ENCODE measurements around the gene TEKT3. TPM values are rescaled to one million over a fixed set of nuclear protein-coding genes. Genes with fewer than 3 reads are reported as not detected.

Gene TEKT3
- polyA plus RNA-seq, 3 donors = not detected

- H3K27me3 ChIP-seq (ENCODE audit: control insufficient read depth in 2 of 2, insufficient read depth in 2 of 2, low read length in 2 of 2) = peaks cover 14 to 31% of the 10 kb centered on the region in 2 donors
Observed at GRCh38 chr17:15257796-15258512, 83.4 kb downstream of the TEKT3 start.

GRCh38 chr17:15257258-15257788, 84.1 kb downstream of the TEKT3 start:
- H3K27ac Mint-ChIP-seq = peak overlapping the region in 2 of 7 donors; percentile 25 to 37
- Histone ChIP-seq H3K4me3 (replicated peaks in 1 of 3; ENCODE audit: low read depth in 2 of 3, low read length in 3 of 3) (no peak overlapping the region), H3K27ac (ENCODE audit: low read depth in 1 of 2, low read length in 2 of 2) (no peak overlapping the region), H3K36me3 (replicated peaks in 1 of 2; ENCODE audit: control insufficient read depth in 1 of 2, insufficient read depth in 2 of 2, low read length in 2 of 2) (no peaks in the 10 kb centered on the region), H3K9ac (ENCODE audit: insufficient read depth, low read length, poor library complexity, severe bottlenecking) (no peak overlapping the region), H3K9me3 (replicated peaks in 1 of 2; ENCODE audit: control insufficient read depth in 1 of 2, insufficient read depth in 1 of 2, low read length in 2 of 2) (peaks cover 0 to 5% of the 10 kb centered on the region in 2 donors), H3K79me2 (ENCODE audit: insufficient read depth, low read length) (no peaks in the 10 kb centered on the region), H4K20me1 (ENCODE audit: insufficient read depth, low read length) (no peaks in the 10 kb centered on the region), H3K4me1 (ENCODE audit: control insufficient read depth in 1 of 2, insufficient read depth in 2 of 2, low read length in 2 of 2) (peaks cover 31 to 32% of the 10 kb centered on the region in 2 donors), H3K27me3 (ENCODE audit: control insufficient read depth in 2 of 2, insufficient read depth in 2 of 2, low read length in 2 of 2) (peaks cover 10 to 25% of the 10 kb centered on the region in 2 donors), H3K4me2 (replicated peaks; ENCODE audit: extremely low read depth, low read length, poor library complexity, severe bottlenecking) (peak overlapping the region; percentile 33), H2AFZ (ENCODE audit: insufficient read depth, low read depth, low read length, poor library complexity, severe bottlenecking) (peak overlapping the region; percentile 8)
- H3K36me3 Mint-ChIP-seq = peaks cover 5 to 8% of the 10 kb centered on the region in 2 donors
- H3K27me3 Mint-ChIP-seq (ENCODE audit: low read depth in 3 of 3) = peaks cover 38 to 60% (median 40%) of the 10 kb centered on the region in 3 donors
- peak; percentile 50 to 79 (median 70) for DNase-seq
- TF ChIP-seq CTCF (IDR thresholded peaks at IDR 0.05) = peak; percentile 95
- 0% methylated on average over 17 of the region's 17 CpGs for WGBS (ENCODE audit: insufficient coverage)
- intact Hi-C loops (cut with micrococcal nuclease) = no loop called here
- H3K4me1 Mint-ChIP-seq = peaks cover 38% of the 10 kb centered on the region
- peak overlapping the region; percentile 48 to 87 for H3K4me3 Mint-ChIP-seq
- peaks cover 0 to 7% (median 1%) of the 10 kb centered on the region in 7 donors for H3K9me3 Mint-ChIP-seq

More at GRCh38 chr17:15257796-15258512, 83.4 kb downstream of the TEKT3 start:
- Histone ChIP-seq H3K36me3 (replicated peaks in 1 of 2; ENCODE audit: control insufficient read depth in 1 of 2, insufficient read depth in 2 of 2, low read length in 2 of 2) (no peaks in the 10 kb centered on the region), H3K4me1 (ENCODE audit: control insufficient read depth in 1 of 2, insufficient read depth in 2 of 2, low read length in 2 of 2) (peaks cover 37 to 38% of the 10 kb centered on the region in 2 donors), H3K4me2 (replicated peaks; ENCODE audit: extremely low read depth, low read length, poor library complexity, severe bottlenecking) (no peak overlapping the region), H3K27ac (ENCODE audit: low read depth in 1 of 2, low read length in 2 of 2) (no peak overlapping the region), H2AFZ (ENCODE audit: insufficient read depth, low read depth, low read length, poor library complexity, severe bottlenecking) (no peak overlapping the region), H3K9me3 (replicated peaks in 1 of 2; ENCODE audit: control insufficient read depth in 1 of 2, insufficient read depth in 1 of 2, low read length in 2 of 2) (peaks cover 0 to 9% of the 10 kb centered on the region in 2 donors), H3K9ac (ENCODE audit: insufficient read depth, low read length, poor library complexity, severe bottlenecking) (no peak overlapping the region), H3K4me3 (replicated peaks in 1 of 3; ENCODE audit: low read depth in 2 of 3, low read length in 3 of 3) (no peak overlapping the region), H3K79me2 (ENCODE audit: insufficient read depth, low read length) (no peaks in the 10 kb centered on the region), H4K20me1 (ENCODE audit: insufficient read depth, low read length) (no peaks in the 10 kb centered on the region)
- intact Hi-C loops (cut with micrococcal nuclease) = no loop called here
- no peak for DNase-seq
- H3K4me1 Mint-ChIP-seq = peaks cover 44% of the 10 kb centered on the region
- no peak for TF ChIP-seq CTCF (IDR thresholded peaks at IDR 0.05)
- H3K4me3 Mint-ChIP-seq = peak overlapping the region in 1 of 2 donors; percentile 48
- WGBS (ENCODE audit: insufficient coverage) = 95% methylated on average over 5 of the region's 6 CpGs
- H3K36me3 Mint-ChIP-seq = peaks cover 6 to 7% of the 10 kb centered on the region in 2 donors
- no peak overlapping the region for H3K27ac Mint-ChIP-seq
- peaks cover 44 to 66% (median 46%) of the 10 kb centered on the region in 3 donors for H3K27me3 Mint-ChIP-seq (ENCODE audit: low read depth in 3 of 3)
- peaks cover 0 to 8% (median 1%) of the 10 kb centered on the region in 7 donors for H3K9me3 Mint-ChIP-seq

Measured in CD14-positive monocyte (primary cell).